Spleen (tissue), 11 donors: Measurements from ENCODE around the gene TAS2R31. TPM values are rescaled to one million over a fixed set of nuclear protein-coding genes. Genes with fewer than 3 reads are reported as not detected.

ENCODE experiments used
- DNase-seq: peaks from one replicate; pipeline ENCODE4 v3.0.0-alpha.2; 2020
- H3K27ac ChIP-seq, 8 donors: fragments of 200-600 bp; sonication (generic) in 7 of 8; 1 replicate in 4 of 8; 2 replicates in 4 of 8; pipeline versions ENCODE4 v1.5.0 to v1.8.0; 2016 to 2021; ENCODE audit warnings: inconsistent platforms in 4 of 8, mild to moderate bottlenecking in 4 of 8, moderate library complexity in 1 of 8
- H3K27me3 ChIP-seq, 7 donors: fragments of 200-600 bp; sonication (generic) in 6 of 7; replicated peaks in 1 of 7; 1 replicate in 4 of 7; 2 replicates in 3 of 7; pipeline versions ENCODE4 v1.5.0 to v1.8.0; 2016 to 2021; ENCODE audit warnings: inconsistent platforms in 3 of 7, mild to moderate bottlenecking in 1 of 7
- H3K36me3 ChIP-seq, 6 donors: fragments of 200-600 bp; sonication (generic) in 5 of 6; 1 replicate in 4 of 6; 2 replicates in 2 of 6; pipeline versions ENCODE4 v1.5.0 to v1.8.0; 2016 to 2021; ENCODE audit warnings: inconsistent platforms in 2 of 6
- H3K4me1 ChIP-seq, 6 donors: fragments of 200-600 bp; sonication (generic) in 5 of 6; 1 replicate in 3 of 6; 2 replicates in 3 of 6; pipeline versions ENCODE4 v1.5.0 to v1.8.0; 2016 to 2021; ENCODE audit warnings: inconsistent platforms in 3 of 6
- H3K4me3 ChIP-seq, 8 donors: fragments of 200-600 bp; sonication (generic) in 7 of 8; 1 replicate in 4 of 8; 2 replicates in 4 of 8; pipeline versions ENCODE4 v1.5.0 to v1.8.0; 2016 to 2021; ENCODE audit warnings: inconsistent platforms in 4 of 8, mild to moderate bottlenecking in 4 of 8, moderate library complexity in 2 of 8
- H3K9me3 ChIP-seq, 8 donors: fragments of 200-600 bp; sonication (generic) in 7 of 8; 1 replicate in 4 of 8; 2 replicates in 4 of 8; pipeline versions ENCODE4 v1.5.0 to v1.8.0; 2016 to 2021; ENCODE audit warnings: inconsistent platforms in 4 of 8
- POLR2A ChIP-seq, 3 donors: fragments of 450-650 bp; IDR thresholded peaks; one replicate each; pipeline ENCODE4 v1.5.1; 2017; ENCODE audit warnings: antibody characterized with exemption in 3 of 3, mild to moderate bottlenecking in 1 of 3
- POLR2AphosphoS5 ChIP-seq, 3 donors: sonication (generic); formaldehyde crosslinking; IDR thresholded peaks; one replicate each; pipeline ENCODE4 v1.5.1; 2017; ENCODE audit warnings: antibody characterized with exemption in 3 of 3
- WGBS, 5 donors: extraction: QIAGEN DNeasy Blood & Tissue Kit in 3 of 5; methylation state at CpG; one replicate each; pipeline versions ENCODE4 v1.1.5 to v1.1.7; 2013 to 2018; 5-methylcytosine and 5-hydroxymethylcytosine counted together
- intact Hi-C: fragments of 100-400 bp; cut with DNase I; formaldehyde crosslinking; loops from one replicate; pipeline ENCODE4 v1.15.0; 2023; ENCODE audit warnings: low total_unique reads
- polyA plus RNA-seq, 3 donors: library from polyadenylated mRNA; stranded (reverse); fragments of 200-250 nt; gene quantifications; one replicate each; pipeline ENCODE4 v1.2.1, GENCODE V29; 2013
- total RNA-seq, 7 donors: library from RNA; depleted of rRNA in 3 of 7; stranded (reverse); fragments of >200 nt in 3 of 7; fragmentation: NEBNext Ultra II Directional in 4 of 7; extraction: Animal tissue kit (Norgen Biotek cat#: 25700) in 4 of 7; gene quantifications; one replicate each; pipeline versions ENCODE4 v1.1.0 to v1.2.1, GENCODE V29; 2016 to 2021
- TF ChIP-seq, protein P1 (sequence below), 11 experiments: fragments of 200-600 bp in 7 of 11; fragments of 450-650 bp in 4 of 11; sonication (generic) in 4 of 11; IDR thresholded peaks in 8 of 11; conservative IDR thresholded peaks in 3 of 11; 1 replicate in 7 of 11; 2 replicates in 4 of 11; pipeline versions ENCODE4 v1.4.0 to v1.8.0; 2016 to 2021; ENCODE audit warnings: antibody characterized with exemption in 11 of 11, inconsistent platforms in 4 of 11, mild to moderate bottlenecking in 1 of 11
- donor health status: healthy with polysubstance abuse.
- donor health status: DM: no; HTN: no; CAD: no; lungs with moderate emphysema.
- donor health status: DM: no; HTN: no; CAD: no.
- donor health status: Bipolar disorder and iron deficiency.
- donor health status: healthy.
- donor health status: DM: no; HTN: no; CAD: no.
- donor health status: DM: yes; HTN: yes; CAD: no.

TAS2R31 gene
- total and polyA plus RNA-seq, 10 donors, result 0.21 to 14.1 (median 7.5) TPM; not detected in 1

GRCh38 chr12:11026118-11026517 is 5.1 kb downstream of the TAS2R31 start:
- no peak for DNase-seq
- Histone ChIP-seq H3K27me3 (no peaks in the 10 kb centered on the region), H3K9me3 (peaks cover 0 to 13% (median 0%) of the 10 kb centered on the region in 8 donors), H3K36me3 (peaks cover 0 to 27% (median 4%) of the 10 kb centered on the region in 6 donors), H3K4me3 (no peak overlapping the region), H3K27ac (no peak overlapping the region), H3K4me1 (no peaks in the 10 kb centered on the region)
- intact Hi-C loops, result no loop called here
- TF ChIP-seq, protein P1, sequence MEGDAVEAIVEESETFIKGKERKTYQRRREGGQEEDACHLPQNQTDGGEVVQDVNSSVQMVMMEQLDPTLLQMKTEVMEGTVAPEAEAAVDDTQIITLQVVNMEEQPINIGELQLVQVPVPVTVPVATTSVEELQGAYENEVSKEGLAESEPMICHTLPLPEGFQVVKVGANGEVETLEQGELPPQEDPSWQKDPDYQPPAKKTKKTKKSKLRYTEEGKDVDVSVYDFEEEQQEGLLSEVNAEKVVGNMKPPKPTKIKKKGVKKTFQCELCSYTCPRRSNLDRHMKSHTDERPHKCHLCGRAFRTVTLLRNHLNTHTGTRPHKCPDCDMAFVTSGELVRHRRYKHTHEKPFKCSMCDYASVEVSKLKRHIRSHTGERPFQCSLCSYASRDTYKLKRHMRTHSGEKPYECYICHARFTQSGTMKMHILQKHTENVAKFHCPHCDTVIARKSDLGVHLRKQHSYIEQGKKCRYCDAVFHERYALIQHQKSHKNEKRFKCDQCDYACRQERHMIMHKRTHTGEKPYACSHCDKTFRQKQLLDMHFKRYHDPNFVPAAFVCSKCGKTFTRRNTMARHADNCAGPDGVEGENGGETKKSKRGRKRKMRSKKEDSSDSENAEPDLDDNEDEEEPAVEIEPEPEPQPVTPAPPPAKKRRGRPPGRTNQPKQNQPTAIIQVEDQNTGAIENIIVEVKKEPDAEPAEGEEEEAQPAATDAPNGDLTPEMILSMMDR (IDR thresholded peaks at IDR 0.05 in 8 of 11, conservative IDR thresholded peaks at IDR 0.05 in 3 of 11), result no peak
- no peak for TF ChIP-seq POLR2A (IDR thresholded peaks at IDR 0.05)
- TF ChIP-seq POLR2AphosphoS5 (IDR thresholded peaks at IDR 0.05), result no peak
- WGBS, 5 donors, result 93 to 95% (median 95%) methylated on average over 6 of the region's 6 CpGs

- TF ChIP-seq POLR2AphosphoS5 (IDR thresholded peaks at IDR 0.05) (no peak), POLR2A (IDR thresholded peaks at IDR 0.05) (no peak)
- TF ChIP-seq, protein P1 (IDR thresholded peaks at IDR 0.05 in 8 of 11, conservative IDR thresholded peaks at IDR 0.05 in 3 of 11), result no peak
- 78 to 92% (median 87%) methylated on average over 2 of the region's 2 CpGs for WGBS, 5 donors
- no peaks in the 10 kb centered on the region for H3K27me3 ChIP-seq
- H3K9me3 ChIP-seq, result peaks cover 0 to 13% (median 0%) of the 10 kb centered on the region in 8 donors
- H3K4me3 ChIP-seq, result no peak overlapping the region
- intact Hi-C loops, result no loop called here
- peaks cover 0 to 23% (median 4%) of the 10 kb centered on the region in 6 donors for H3K36me3 ChIP-seq
- DNase-seq, result no peak
- no peak overlapping the region for H3K27ac ChIP-seq
- H3K4me1 ChIP-seq, result no peaks in the 10 kb centered on the region
Observed at GRCh38 chr12:11023387-11023786, 7.8 kb downstream of the TAS2R31 start.

GRCh38 chr12:11022520-11022919 is 8.7 kb downstream of the TAS2R31 start, which contains the start of gene TAS2R19:
Gene TAS2R19 (minus strand): TSS chr12:11022620. CDS start chr12:11022571, 49 bp downstream.
- Histone ChIP-seq H3K4me3 (no peak within 1 kb of the TSS), H3K27ac (no peak within 1 kb of the TSS), H3K9me3 (peaks cover 0 to 13% (median 0%) of the 10 kb centered on the region in 8 donors), H3K4me1 (no peaks in the 10 kb centered on the region), H3K27me3 (no peaks in the 10 kb centered on the region), H3K36me3 (peaks cover 0 to 20% (median 0%) of the 10 kb centered on the region in 6 donors)
- 96 to 100% (median 98%) methylated on average over 1 of the region's 1 CpG for WGBS, 5 donors
- TF ChIP-seq POLR2A (IDR thresholded peaks at IDR 0.05) (no peak), POLR2AphosphoS5 (IDR thresholded peaks at IDR 0.05) (no peak)
- TF ChIP-seq, protein P1 (IDR thresholded peaks at IDR 0.05 in 8 of 11, conservative IDR thresholded peaks at IDR 0.05 in 3 of 11), result no peak
- intact Hi-C loops, result no loop called here
- DNase-seq, result no peak

DNA sequence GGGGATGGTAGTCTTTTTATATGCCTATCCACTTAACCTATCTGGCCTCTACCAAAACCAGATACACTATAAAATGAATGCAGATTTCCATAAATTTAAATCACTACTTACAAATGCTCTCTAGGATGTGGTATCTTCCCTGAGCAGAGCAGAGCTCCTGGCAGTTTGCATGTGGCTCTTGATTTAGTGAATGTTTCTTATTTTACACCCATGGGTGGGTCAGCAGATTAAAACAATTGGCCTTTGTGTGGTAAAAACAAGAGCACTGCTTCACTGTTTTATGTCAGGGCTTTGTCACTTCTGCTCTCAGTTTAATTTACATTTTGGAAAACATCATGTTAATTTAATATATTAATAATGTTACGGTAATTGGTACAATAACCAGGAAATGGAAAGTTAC is 14.3 kb downstream of the TAS2R31 start:
- TF ChIP-seq POLR2A (IDR thresholded peaks at IDR 0.05), result no peak
- TF ChIP-seq POLR2AphosphoS5 (IDR thresholded peaks at IDR 0.05), result no peak
- TF ChIP-seq, protein P1 (IDR thresholded peaks at IDR 0.05 in 8 of 11, conservative IDR thresholded peaks at IDR 0.05 in 3 of 11), result no peak
- Histone ChIP-seq H3K4me3 (no peak overlapping the region), H3K27ac (no peak overlapping the region), H3K4me1 (no peaks in the 10 kb centered on the region), H3K36me3 (peaks cover 0 to 16% (median 0%) of the 10 kb centered on the region in 6 donors), H3K27me3 (no peaks in the 10 kb centered on the region), H3K9me3 (no peaks in the 10 kb centered on the region)
- intact Hi-C loops, result no loop called here
- DNase-seq, result no peak
- 91 to 98% (median 96%) methylated on average over 1 of the region's 1 CpG for WGBS, 5 donors
